PC-3 (cell line): Measurements from ENCODE around the gene ACOT6. TPM values are rescaled to one million over a fixed set of nuclear protein-coding genes. Genes with fewer than 3 reads are reported as not detected.
"Not testable (repeated sequence)": the region's sequence is repeated elsewhere in the genome, so short reads cannot be mapped to it uniquely, and the experiment has no call there.

ENCODE experiments used
- ATAC-seq: fragments of 200-7000 bp; cut with Tn5 transposase; 2 replicates; pipeline ENCODE4 v1.9.1; 2020; ENCODE audit warnings: mild to moderate bottlenecking, moderate library complexity
- BruUV-seq: library from RNA; stranded (reverse); fragments of 400-500 nt; replicated peaks from 2 replicates; lab custom pipeline; 2021; lab: Mats Ljungman, UMichigan
- CTCF ChIA-PET: fragments of 300-600 bp; sonication (Branson Sonifier 250); formaldehyde crosslinking; loops from one replicate; lab custom pipeline; 2022; ENCODE audit warnings: antibody characterized with exemption; lab: Charles Lee
- POLR2A ChIA-PET: fragments of 300-600 bp; sonication (Branson Sonifier 250); formaldehyde crosslinking; loops from one replicate; lab custom pipeline; 2022; ENCODE audit warnings: antibody characterized with exemption; ENCODE audit not compliant: unreplicated experiment; lab: Charles Lee
- DNase-seq: peaks from one replicate; pipeline ENCODE4 v3.0.0-alpha.2; 2015
- H2AFZ ChIP-seq: fragments of 300-600 bp; sonication (generic); 2 replicates; pipeline ENCODE4 v1.6.0; 2016; ENCODE audit warnings: antibody characterized with exemption, low read length
- H3F3A ChIP-seq: fragments of 300-600 bp; sonication (generic); one replicate; pipeline ENCODE4 v1.6.0; 2017; ENCODE audit warnings: antibody characterized with exemption, low read length, control low read depth, mild to moderate bottlenecking; ENCODE audit not compliant: unreplicated experiment
- H3K27ac ChIP-seq: fragments of 300-600 bp; sonication (generic); 2 replicates; pipeline ENCODE4 v1.5.1; 2016; ENCODE audit warnings: mild to moderate bottlenecking, low read length
- H3K27me3 ChIP-seq: fragments of 300-600 bp; sonication (generic); 2 replicates; pipeline ENCODE4 v1.6.1; 2016; ENCODE audit warnings: low read length, mixed read lengths
- H3K36me3 ChIP-seq: fragments of 300-600 bp; sonication (generic); 2 replicates; pipeline ENCODE4 v1.6.1; 2016; ENCODE audit warnings: low read depth, mixed run types, low read length, mixed read lengths
- H3K4me1 ChIP-seq: fragments of 300-600 bp; sonication (generic); 2 replicates; pipeline ENCODE4 v1.5.1; 2016; ENCODE audit warnings: low read length; ENCODE audit not compliant: insufficient read depth
- H3K4me2 ChIP-seq: fragments of 300-600 bp; sonication (generic); 2 replicates; pipeline ENCODE4 v1.6.0; 2016; ENCODE audit warnings: low read length
- H3K4me3 ChIP-seq: fragments of 300-600 bp; sonication (generic); 2 replicates; pipeline ENCODE4 v1.5.1; 2016; ENCODE audit warnings: mild to moderate bottlenecking, low read length, mixed read lengths
- H3K79me2 ChIP-seq: fragments of 300-600 bp; sonication (generic); 2 replicates; pipeline ENCODE4 v1.6.1; 2017; ENCODE audit warnings: low read length, mixed read lengths
- H3K9ac ChIP-seq: fragments of 300-600 bp; sonication (generic); 2 replicates; pipeline ENCODE4 v1.6.0; 2016; ENCODE audit warnings: mild to moderate bottlenecking, low read length
- H3K9me2 ChIP-seq: fragments of 300-600 bp; sonication (generic); replicated peaks from 2 replicates; pipeline ENCODE4 v1.6.1; 2016; ENCODE audit warnings: mixed run types, low read length, mixed read lengths
- H3K9me3 ChIP-seq: fragments of 300-600 bp; sonication (generic); 2 replicates; pipeline ENCODE4 v1.6.1; 2016; ENCODE audit warnings: low read length, mixed read lengths
- H4K20me1 ChIP-seq: fragments of 300-600 bp; sonication (generic); 2 replicates; pipeline ENCODE4 v1.6.1; 2016; ENCODE audit warnings: low read length, mixed read lengths
- CTCF ChIP-seq: fragments of 300-600 bp; sonication (generic); conservative IDR thresholded peaks from 2 replicates; pipeline ENCODE4 v1.5.1; 2017; ENCODE audit warnings: antibody characterized with exemption, low read depth, mild to moderate bottlenecking, low read length
- EZH2 ChIP-seq: fragments of 300-600 bp; sonication (generic); IDR thresholded peaks from one replicate; pipeline ENCODE4 v1.6.1; 2017; ENCODE audit warnings: antibody characterized with exemption, mild to moderate bottlenecking, low read length; ENCODE audit not compliant: unreplicated experiment
- EZH2phosphoT487 ChIP-seq: fragments of 300-600 bp; sonication (generic); IDR thresholded peaks from 2 replicates; pipeline ENCODE4 v1.6.1; 2018; ENCODE audit warnings: mild to moderate bottlenecking, antibody characterized with exemption, low read length, borderline replicate concordance
- intact Hi-C: fragments of 100-400 bp; cut with micrococcal nuclease; formaldehyde crosslinking; loops from 2 replicates; pipeline ENCODE4 v1.9.0; 2023
- total RNA-seq: library from RNA; depleted of rRNA; stranded (reverse); fragments of >200 nt; gene quantifications from 2 replicates; pipeline ENCODE4 v1.2.3, GENCODE V29; 2014

Gene ACOT6
- total RNA-seq, 1 experiment from 2014 or later: not detected

GRCh38 chr14:73651005-73651404, 38.7 kb downstream of the ACOT6 start:
- Histone ChIP-seq H3K27me3 (no peaks in the 10 kb centered on the region), H4K20me1 (no peaks in the 10 kb centered on the region), H3K9me2 (no peaks in the 10 kb centered on the region), H3K9me3 (no peaks in the 10 kb centered on the region), H3K27ac (no peak overlapping the region), H3K79me2 (no peaks in the 10 kb centered on the region; the same call in 1 of the 2 replicates), H3K4me2 (no peak overlapping the region), H2AFZ (no peak overlapping the region), H3K9ac (no peak overlapping the region), H3K4me1 (no peaks in the 10 kb centered on the region), H3F3A (no peaks in the 10 kb centered on the region), H3K36me3 (no peaks in the 10 kb centered on the region), H3K4me3 (no peak overlapping the region)
- ATAC-seq (no peak), DNase-seq (no peak)
- no peak for TF ChIP-seq CTCF
- TF ChIP-seq EZH2phosphoT487: no peak
- no peak for TF ChIP-seq EZH2
- intact Hi-C loops: no loop called here
- BruUV-seq: no TSS peak
- CTCF ChIA-PET: no interaction called here
- POLR2A ChIA-PET: no interaction called here

GRCh38 chr14:73655851-73656250, 43.5 kb downstream of the ACOT6 start:
- Histone ChIP-seq H2AFZ (no peak overlapping the region), H3F3A (no peaks in the 10 kb centered on the region), H3K36me3 (no peaks in the 10 kb centered on the region), H3K9ac (no peak overlapping the region), H3K4me3 (no peak overlapping the region), H3K79me2 (no peaks in the 10 kb centered on the region), H3K27ac (no peak overlapping the region), H3K4me1 (no peaks in the 10 kb centered on the region), H4K20me1 (no peaks in the 10 kb centered on the region), H3K9me3 (no peaks in the 10 kb centered on the region), H3K9me2 (no peaks in the 10 kb centered on the region), H3K4me2 (no peak overlapping the region), H3K27me3 (no peaks in the 10 kb centered on the region)
- intact Hi-C loops: no loop called here
- POLR2A ChIA-PET: no interaction called here
- no peak for ATAC-seq
- CTCF ChIA-PET: no interaction called here
- TF ChIP-seq EZH2: no peak
- TF ChIP-seq EZH2phosphoT487: no peak
- no peak for TF ChIP-seq CTCF
- no peak for DNase-seq
- no TSS peak for BruUV-seq

GRCh38 chr14:73659202-73659601, 46.9 kb downstream of the ACOT6 start:
- H3K4me1 ChIP-seq: peaks cover 12% of the 10 kb centered on the region
- H3K9me2 ChIP-seq, intact Hi-C loops, H3K36me3 ChIP-seq, H3K4me2 ChIP-seq, BruUV-seq, H3F3A ChIP-seq, CTCF ChIA-PET, H3K27me3 ChIP-seq, H4K20me1 ChIP-seq, H3K4me3 ChIP-seq, DNase-seq, H3K9me3 ChIP-seq, H3K27ac ChIP-seq, H3K9ac ChIP-seq, H3K79me2 ChIP-seq, ATAC-seq, POLR2A ChIA-PET, H2AFZ ChIP-seq: not testable (repeated sequence)
